Measurements from ENCODE around the gene GPATCH8. TPM values are rescaled to one million over a fixed set of nuclear protein-coding genes. Genes with fewer than 3 reads are reported as not detected.

The GPATCH8 gene
- polyA plus RNA-seq, 1 donor (not counting 4 experiments of a cell fraction or from before 2014, with no cell fraction given) = 15.1 TPM

DNA sequence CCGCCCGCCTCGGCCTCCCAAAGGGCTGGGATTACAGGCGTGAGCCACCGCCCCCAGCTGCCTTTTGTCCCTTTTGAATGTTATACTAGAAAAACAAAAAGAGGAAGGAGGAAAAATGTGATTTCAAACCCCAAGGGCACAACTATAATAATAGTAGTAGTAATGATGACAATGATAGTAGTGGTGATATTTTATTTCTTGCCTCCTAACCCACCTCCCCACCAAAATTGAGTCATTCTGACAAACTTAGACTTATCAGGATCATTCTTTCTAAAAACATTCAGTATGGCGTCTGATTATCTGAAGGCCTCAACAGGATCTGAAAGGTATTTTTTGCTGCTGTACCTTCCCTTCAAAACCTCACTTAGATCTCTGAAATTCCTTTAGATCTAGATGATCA is 13.6 kb downstream of the GPATCH8 start:
- Histone ChIP-seq H3K4me1 (ENCODE audit: control insufficient read depth, extremely low read depth, insufficient read depth, low read length) (no peaks in the 10 kb centered on the region), H3K27ac (ENCODE audit: control insufficient read depth, insufficient read depth, low read length) (no peak overlapping the region), H3K9me1 (ENCODE audit: control insufficient read depth, extremely low read depth, insufficient read depth, low read length) (no peaks in the 10 kb centered on the region), H2AFZ (ENCODE audit: control insufficient read depth, low read length) (no peak overlapping the region), H3K36me3 (ENCODE audit: control insufficient read depth in 2 of 2, extremely low read depth in 1 of 2, insufficient read depth in 2 of 2, low read length in 2 of 2) (peaks cover 0 to 1% of the 10 kb centered on the region in 2 experiments), H3K27me3 (ENCODE audit: control insufficient read depth, extremely low read depth, insufficient read depth, low read length) (no peaks in the 10 kb centered on the region), H3K4me2 (ENCODE audit: control insufficient read depth, extremely low read depth, insufficient read depth, low read depth, low read length) (no peak overlapping the region), H3K79me2 (ENCODE audit: control insufficient read depth, insufficient read depth, low read length) (peaks cover 92% of the 10 kb centered on the region), H4K20me1 (ENCODE audit: control insufficient read depth, extremely low read depth, insufficient read depth, low read length) (peaks cover 10% of the 10 kb centered on the region), H3K4me3 (ENCODE audit: control insufficient read depth in 2 of 3, extremely low read depth in 1 of 3, insufficient read depth in 2 of 3, low read depth in 1 of 3, low read length in 3 of 3) (no peak overlapping the region), H3K9ac (ENCODE audit: control insufficient read depth, extremely low read depth, insufficient read depth, low read length) (no peak overlapping the region), H3K9me3 (ENCODE audit: control insufficient read depth, low read depth, low read length) (no peaks in the 10 kb centered on the region)
- TF ChIP-seq, protein P1, sequence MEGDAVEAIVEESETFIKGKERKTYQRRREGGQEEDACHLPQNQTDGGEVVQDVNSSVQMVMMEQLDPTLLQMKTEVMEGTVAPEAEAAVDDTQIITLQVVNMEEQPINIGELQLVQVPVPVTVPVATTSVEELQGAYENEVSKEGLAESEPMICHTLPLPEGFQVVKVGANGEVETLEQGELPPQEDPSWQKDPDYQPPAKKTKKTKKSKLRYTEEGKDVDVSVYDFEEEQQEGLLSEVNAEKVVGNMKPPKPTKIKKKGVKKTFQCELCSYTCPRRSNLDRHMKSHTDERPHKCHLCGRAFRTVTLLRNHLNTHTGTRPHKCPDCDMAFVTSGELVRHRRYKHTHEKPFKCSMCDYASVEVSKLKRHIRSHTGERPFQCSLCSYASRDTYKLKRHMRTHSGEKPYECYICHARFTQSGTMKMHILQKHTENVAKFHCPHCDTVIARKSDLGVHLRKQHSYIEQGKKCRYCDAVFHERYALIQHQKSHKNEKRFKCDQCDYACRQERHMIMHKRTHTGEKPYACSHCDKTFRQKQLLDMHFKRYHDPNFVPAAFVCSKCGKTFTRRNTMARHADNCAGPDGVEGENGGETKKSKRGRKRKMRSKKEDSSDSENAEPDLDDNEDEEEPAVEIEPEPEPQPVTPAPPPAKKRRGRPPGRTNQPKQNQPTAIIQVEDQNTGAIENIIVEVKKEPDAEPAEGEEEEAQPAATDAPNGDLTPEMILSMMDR (optimal IDR thresholded peaks at IDR 0.05 in 1 of 3, IDR thresholded peaks at IDR 0.05 in 1 of 3, conservative IDR thresholded peaks at IDR 0.05 in 1 of 3; ENCODE audit: extremely low read depth in 1 of 3, insufficient read depth in 2 of 3, low read length in 3 of 3) = no peak
- no peak for TF ChIP-seq EZH2 (IDR thresholded peaks at IDR 0.05; ENCODE audit: low read length)
- DNase-seq (ENCODE audit: low read depth, low spot score) = no peak
- dilution Hi-C loops (cut with MboI; ENCODE audit: extremely low pct_ligation_motif_present, low sequenced_read_pairs) = no loop called here
- no peak for FAIRE-seq

DNA sequence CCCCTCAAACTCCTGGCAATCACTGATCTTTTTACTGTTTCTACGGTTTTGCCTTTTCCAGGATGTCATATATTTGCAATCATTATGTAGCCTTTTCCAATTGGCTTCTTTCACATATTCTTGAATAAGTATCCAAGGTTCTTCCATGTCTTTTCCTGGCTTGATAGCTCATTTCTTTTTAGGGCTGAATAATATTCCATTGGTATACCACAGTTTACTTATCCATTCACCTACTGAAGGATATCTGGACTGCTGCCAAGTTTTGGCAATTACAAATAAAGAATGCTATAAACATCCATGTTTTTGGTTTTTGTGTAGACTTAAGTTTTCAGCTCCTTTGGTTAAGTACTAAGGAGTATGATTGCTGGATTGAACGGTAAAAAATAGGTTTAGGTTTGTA is 16.0 kb downstream of the GPATCH8 start:
- FAIRE-seq = no peak
- Histone ChIP-seq H2AFZ (ENCODE audit: control insufficient read depth, low read length) (no peak overlapping the region), H3K9me3 (ENCODE audit: control insufficient read depth, low read depth, low read length) (no peaks in the 10 kb centered on the region), H3K9me1 (ENCODE audit: control insufficient read depth, extremely low read depth, insufficient read depth, low read length) (no peaks in the 10 kb centered on the region), H3K27me3 (ENCODE audit: control insufficient read depth, extremely low read depth, insufficient read depth, low read length) (no peaks in the 10 kb centered on the region), H3K36me3 (ENCODE audit: control insufficient read depth in 2 of 2, extremely low read depth in 1 of 2, insufficient read depth in 2 of 2, low read length in 2 of 2) (peaks cover 0 to 1% of the 10 kb centered on the region in 2 experiments), H4K20me1 (ENCODE audit: control insufficient read depth, extremely low read depth, insufficient read depth, low read length) (peaks cover 10% of the 10 kb centered on the region), H3K4me1 (ENCODE audit: control insufficient read depth, extremely low read depth, insufficient read depth, low read length) (no peaks in the 10 kb centered on the region), H3K9ac (ENCODE audit: control insufficient read depth, extremely low read depth, insufficient read depth, low read length) (no peak overlapping the region), H3K27ac (ENCODE audit: control insufficient read depth, insufficient read depth, low read length) (no peak overlapping the region), H3K4me3 (ENCODE audit: control insufficient read depth in 2 of 3, extremely low read depth in 1 of 3, insufficient read depth in 2 of 3, low read depth in 1 of 3, low read length in 3 of 3) (no peak overlapping the region), H3K4me2 (ENCODE audit: control insufficient read depth, extremely low read depth, insufficient read depth, low read depth, low read length) (no peak overlapping the region), H3K79me2 (ENCODE audit: control insufficient read depth, insufficient read depth, low read length) (peaks cover 79% of the 10 kb centered on the region)
- dilution Hi-C loops (cut with MboI; ENCODE audit: extremely low pct_ligation_motif_present, low sequenced_read_pairs) = no loop called here
- TF ChIP-seq, protein P1 (optimal IDR thresholded peaks at IDR 0.05 in 1 of 3, IDR thresholded peaks at IDR 0.05 in 1 of 3, conservative IDR thresholded peaks at IDR 0.05 in 1 of 3; ENCODE audit: extremely low read depth in 1 of 3, insufficient read depth in 2 of 3, low read length in 3 of 3) = no peak
- no peak for TF ChIP-seq EZH2 (IDR thresholded peaks at IDR 0.05; ENCODE audit: low read length)
- no peak for DNase-seq (ENCODE audit: low read depth, low spot score)

All from keratinocyte (primary cell).